Measurements from ENCODE around the gene RHOC.
A peak's percentile ranks its signal among the peaks of the same experiment; 100 is the strongest.

The RHOC gene

GRCh38 chr1:112674986-112675727 lies 31.8 kb downstream of the RHOC start:
- DNase-seq (ENCODE audit: insufficient read length, low spot score): peak; percentile 48
- TF ChIP-seq POU2F2 (IDR thresholded peaks at IDR 0.05; ENCODE audit: low read depth, low read length) (no peak), POLR2AphosphoS5 (IDR thresholded peaks at IDR 0.05; ENCODE audit: low read depth, low read length) (no peak), PAX5 (IDR thresholded peaks at IDR 0.05; ENCODE audit: insufficient read depth, low read length, severe bottlenecking) (no peak), TAF1 (IDR thresholded peaks at IDR 0.05; ENCODE audit: low read depth, low read length) (no peak), POLR2A (IDR thresholded peaks at IDR 0.05; ENCODE audit: low read depth, low read length) (no peak; the same call in 1 of the 2 replicates), SPI1 (IDR thresholded peaks at IDR 0.05; ENCODE audit: low read depth, low read length) (no peak)
- no peak for FAIRE-seq

- FAIRE-seq (peak; percentile 80), DNase-seq (ENCODE audit: insufficient read length, low spot score) (peak; percentile 57)
- TF ChIP-seq SPI1 (IDR thresholded peaks at IDR 0.05; ENCODE audit: low read depth, low read length) (no peak), POLR2A (IDR thresholded peaks at IDR 0.05; ENCODE audit: low read depth, low read length) (no peak; the same call in 1 of the 2 replicates), TAF1 (IDR thresholded peaks at IDR 0.05; ENCODE audit: low read depth, low read length) (peak; percentile 78), POLR2AphosphoS5 (IDR thresholded peaks at IDR 0.05; ENCODE audit: low read depth, low read length) (peak; percentile 81)
Measured at GRCh38 chr1:112674440-112674985, 32.4 kb downstream of the RHOC start, which contains the start of gene MOV10. TSS of gene MOV10 (plus strand) at chr1:112674659. CDS start at chr1:112674913, 254 bp downstream.

GRCh38 chr1:112673592-112674439 lies 33.1 kb downstream of the RHOC start:
- no peak for DNase-seq (ENCODE audit: insufficient read length, low spot score)
- FAIRE-seq: peak; percentile 69
- TF ChIP-seq POU2F2 (IDR thresholded peaks at IDR 0.05; ENCODE audit: low read depth, low read length) (no peak; the same call in 1 of the 2 replicates), PAX5 (IDR thresholded peaks at IDR 0.05; ENCODE audit: insufficient read depth, low read length, severe bottlenecking) (no peak), POLR2A (IDR thresholded peaks at IDR 0.05; ENCODE audit: low read depth, low read length) (peak; percentile 63), SPI1 (IDR thresholded peaks at IDR 0.05; ENCODE audit: low read depth, low read length) (no peak)

- DNase-seq (ENCODE audit: insufficient read length, low spot score): no peak
- FAIRE-seq: no peak
- TF ChIP-seq SPI1 (IDR thresholded peaks at IDR 0.05; ENCODE audit: low read depth, low read length) (no peak), POLR2AphosphoS5 (IDR thresholded peaks at IDR 0.05; ENCODE audit: low read depth, low read length) (no peak), POLR2A (IDR thresholded peaks at IDR 0.05; ENCODE audit: low read depth, low read length) (no peak), PAX5 (IDR thresholded peaks at IDR 0.05; ENCODE audit: insufficient read depth, low read length, severe bottlenecking) (no peak), POU2F2 (IDR thresholded peaks at IDR 0.05; ENCODE audit: low read depth, low read length) (no peak), TAF1 (IDR thresholded peaks at IDR 0.05; ENCODE audit: low read depth, low read length) (no peak)
Measured at GRCh38 chr1:112672842-112673241, 34.1 kb downstream of the RHOC start.

GRCh38 chr1:112672009-112672408 lies 34.9 kb downstream of the RHOC start:
- no peak for TF ChIP-seq POLR2AphosphoS5 (IDR thresholded peaks at IDR 0.05; ENCODE audit: low read depth, low read length)
- no peak for TF ChIP-seq POU2F2 (IDR thresholded peaks at IDR 0.05; ENCODE audit: low read depth, low read length)
- TF ChIP-seq PAX5 (IDR thresholded peaks at IDR 0.05; ENCODE audit: insufficient read depth, low read length, severe bottlenecking): no peak
- DNase-seq (ENCODE audit: insufficient read length, low spot score) (no peak), FAIRE-seq (no peak)

- FAIRE-seq (no peak), DNase-seq (ENCODE audit: insufficient read length, low spot score) (no peak)
- TF ChIP-seq TAF1 (IDR thresholded peaks at IDR 0.05; ENCODE audit: low read depth, low read length) (no peak), SPI1 (IDR thresholded peaks at IDR 0.05; ENCODE audit: low read depth, low read length) (no peak), POLR2A (IDR thresholded peaks at IDR 0.05; ENCODE audit: low read depth, low read length) (no peak)
Measured at GRCh38 chr1:112666946-112667345, 40.0 kb downstream of the RHOC start.

GRCh38 chr1:112665857-112666256 lies 41.1 kb downstream of the RHOC start:
- FAIRE-seq: no peak
- TF ChIP-seq POLR2AphosphoS5 (IDR thresholded peaks at IDR 0.05; ENCODE audit: low read depth, low read length) (no peak), POU2F2 (IDR thresholded peaks at IDR 0.05; ENCODE audit: low read depth, low read length) (no peak), POLR2A (IDR thresholded peaks at IDR 0.05; ENCODE audit: low read depth, low read length) (no peak), TAF1 (IDR thresholded peaks at IDR 0.05; ENCODE audit: low read depth, low read length) (no peak), PAX5 (IDR thresholded peaks at IDR 0.05; ENCODE audit: insufficient read depth, low read length, severe bottlenecking) (no peak), SPI1 (IDR thresholded peaks at IDR 0.05; ENCODE audit: low read depth, low read length) (no peak)
- no peak for DNase-seq (ENCODE audit: insufficient read length, low spot score)

- TF ChIP-seq POU2F2 (IDR thresholded peaks at IDR 0.05; ENCODE audit: low read depth, low read length) (no peak), POLR2AphosphoS5 (IDR thresholded peaks at IDR 0.05; ENCODE audit: low read depth, low read length) (no peak), SPI1 (IDR thresholded peaks at IDR 0.05; ENCODE audit: low read depth, low read length) (no peak), POLR2A (IDR thresholded peaks at IDR 0.05; ENCODE audit: low read depth, low read length) (no peak), PAX5 (IDR thresholded peaks at IDR 0.05; ENCODE audit: insufficient read depth, low read length, severe bottlenecking) (no peak)
- FAIRE-seq (peak; percentile 33), DNase-seq (ENCODE audit: insufficient read length, low spot score) (no peak)
Measured at GRCh38 chr1:112651205-112651604, 55.7 kb downstream of the RHOC start.
